NB4 (cell line): ENCODE results near the gene SRC.

Experiments used
- DNase-seq: peaks from one replicate; pipeline ENCODE4 v3.0.0; 2010; ENCODE audit warnings: low read depth
- H3K4me3 ChIP-seq: one replicate; pipeline ENCODE4 v1.5.1; 2011; ENCODE audit warnings: mild to moderate bottlenecking, low read depth, low read length, moderate library complexity
- MYC ChIP-seq: IDR thresholded peaks from 2 replicates; pipeline ENCODE4 v1.6.1; 2011; ENCODE audit warnings: low read depth, low read length
- POLR2A ChIP-seq: IDR thresholded peaks from 2 replicates; pipeline ENCODE4 v1.6.1; 2011; ENCODE audit warnings: mild to moderate bottlenecking; ENCODE audit not compliant: insufficient read length; ENCODE audit errors: extremely low read depth
- TF ChIP-seq, protein P1 (sequence below): IDR thresholded peaks from one replicate; pipeline ENCODE4 v1.5.1; 2012; ENCODE audit warnings: low read depth, low read length
- TF ChIP-seq, protein P2 (sequence below): IDR thresholded peaks from 2 replicates; pipeline ENCODE4 v1.6.1; 2011; ENCODE audit warnings: low read depth, low read length

SRC gene

DNA sequence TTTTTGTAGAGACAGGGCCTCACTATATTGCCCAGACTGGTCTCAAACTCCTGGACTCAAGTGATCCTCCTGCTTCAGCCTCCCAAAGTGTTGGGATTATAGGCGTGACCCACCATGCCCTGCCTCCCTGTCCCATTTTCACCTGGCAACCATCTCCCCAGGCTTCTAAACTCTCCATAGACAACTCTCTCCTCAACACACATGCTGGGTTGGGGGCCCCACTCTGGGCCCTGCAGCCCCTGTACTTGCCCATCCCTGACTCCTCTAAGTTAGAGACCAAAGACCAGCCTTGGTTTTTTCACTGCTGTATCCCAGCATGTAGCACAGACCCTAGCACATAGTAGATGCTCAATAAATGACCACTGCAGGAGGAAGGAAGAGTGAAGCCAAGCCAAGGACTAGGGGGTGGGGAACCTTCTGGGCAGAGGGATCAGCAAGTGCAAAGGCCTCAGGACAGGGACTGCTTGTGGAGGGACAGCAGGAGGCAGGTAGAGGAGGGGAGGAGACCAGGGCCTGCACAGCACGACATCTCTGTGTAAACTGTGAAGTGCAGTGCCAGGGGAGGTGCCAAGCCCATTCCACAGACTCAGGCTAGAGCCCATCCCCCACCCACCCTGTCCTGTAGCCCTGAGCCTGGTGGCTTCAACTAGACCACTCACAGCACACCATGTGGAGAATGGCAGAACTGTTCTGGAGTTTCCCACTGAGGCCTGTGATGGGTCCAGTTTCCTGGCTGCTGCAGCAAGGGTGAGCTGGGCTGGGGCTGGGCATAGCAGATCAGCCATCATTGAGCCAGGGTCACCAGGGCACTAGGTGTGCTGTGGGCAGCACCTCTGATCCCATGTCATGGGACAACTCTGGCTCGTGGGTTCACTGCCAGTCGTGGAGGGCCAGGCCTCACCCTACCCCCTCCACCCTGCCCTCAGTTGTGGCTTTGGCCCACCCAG is 3.4 kb upstream of the SRC start:
- no peak for DNase-seq

GRCh38 chr20:37343212-37343993 is 2.5 kb upstream of the SRC start:
- DNase-seq: no peak
- H3K4me3 ChIP-seq: no peak overlapping the region
- TF ChIP-seq, protein P1, sequence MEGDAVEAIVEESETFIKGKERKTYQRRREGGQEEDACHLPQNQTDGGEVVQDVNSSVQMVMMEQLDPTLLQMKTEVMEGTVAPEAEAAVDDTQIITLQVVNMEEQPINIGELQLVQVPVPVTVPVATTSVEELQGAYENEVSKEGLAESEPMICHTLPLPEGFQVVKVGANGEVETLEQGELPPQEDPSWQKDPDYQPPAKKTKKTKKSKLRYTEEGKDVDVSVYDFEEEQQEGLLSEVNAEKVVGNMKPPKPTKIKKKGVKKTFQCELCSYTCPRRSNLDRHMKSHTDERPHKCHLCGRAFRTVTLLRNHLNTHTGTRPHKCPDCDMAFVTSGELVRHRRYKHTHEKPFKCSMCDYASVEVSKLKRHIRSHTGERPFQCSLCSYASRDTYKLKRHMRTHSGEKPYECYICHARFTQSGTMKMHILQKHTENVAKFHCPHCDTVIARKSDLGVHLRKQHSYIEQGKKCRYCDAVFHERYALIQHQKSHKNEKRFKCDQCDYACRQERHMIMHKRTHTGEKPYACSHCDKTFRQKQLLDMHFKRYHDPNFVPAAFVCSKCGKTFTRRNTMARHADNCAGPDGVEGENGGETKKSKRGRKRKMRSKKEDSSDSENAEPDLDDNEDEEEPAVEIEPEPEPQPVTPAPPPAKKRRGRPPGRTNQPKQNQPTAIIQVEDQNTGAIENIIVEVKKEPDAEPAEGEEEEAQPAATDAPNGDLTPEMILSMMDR: no peak
- TF ChIP-seq POLR2A: no peak
- TF ChIP-seq, protein P2, sequence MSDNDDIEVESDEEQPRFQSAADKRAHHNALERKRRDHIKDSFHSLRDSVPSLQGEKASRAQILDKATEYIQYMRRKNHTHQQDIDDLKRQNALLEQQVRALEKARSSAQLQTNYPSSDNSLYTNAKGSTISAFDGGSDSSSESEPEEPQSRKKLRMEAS: no peak

More for the DNA sequence above, 3.4 kb upstream of the SRC start:
- TF ChIP-seq, protein P1: no peak
- TF ChIP-seq, protein P2: no peak
- TF ChIP-seq MYC (no peak), POLR2A (no peak)
- H3K4me3 ChIP-seq: no peak overlapping the region

DNA sequence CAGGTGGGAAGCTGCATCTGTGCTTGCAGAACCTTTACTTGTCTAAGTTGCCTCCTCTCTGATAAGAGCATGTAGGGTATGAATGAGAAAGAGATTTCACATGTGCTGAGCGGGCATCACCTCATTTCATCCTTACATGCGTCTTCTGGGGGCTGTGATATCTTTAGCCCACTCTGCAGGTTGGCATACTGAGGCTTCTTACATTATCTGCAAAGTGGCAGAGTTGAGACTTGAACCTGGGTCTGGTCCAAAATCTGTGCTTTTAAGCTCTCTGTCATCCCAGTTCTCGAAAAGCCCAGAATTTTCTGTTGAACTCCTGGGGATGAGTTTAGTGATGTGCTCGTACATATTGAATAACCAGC is 2.0 kb upstream of the SRC start:
- TF ChIP-seq, protein P1: no peak
- TF ChIP-seq POLR2A (no peak), MYC (no peak)
- TF ChIP-seq, protein P2: no peak
- no peak for DNase-seq
- H3K4me3 ChIP-seq: no peak overlapping the region

- no peak overlapping the region for H3K4me3 ChIP-seq
- TF ChIP-seq, protein P2: no peak
- TF ChIP-seq POLR2A (no peak), MYC (no peak)
- TF ChIP-seq, protein P1: no peak
- DNase-seq: no peak
Measured at GRCh38 chr20:37344506-37345338, 1.2 kb upstream of the SRC start.

DNA sequence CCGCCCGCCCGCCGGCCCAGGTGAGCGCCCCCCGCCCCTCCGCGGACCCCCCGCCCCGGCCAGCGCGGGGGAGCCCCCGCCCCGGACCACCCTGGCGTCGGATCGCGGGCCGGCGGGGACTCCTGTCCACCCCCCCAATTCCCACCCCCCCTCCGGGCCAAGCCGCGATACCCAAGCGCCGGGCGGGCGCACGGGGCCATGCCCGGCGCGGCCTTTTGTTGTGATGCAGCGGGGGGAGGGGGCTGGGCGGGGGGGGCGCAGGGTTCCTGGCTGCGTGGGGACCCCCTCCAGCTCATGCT is 245 bp downstream of the SRC start:
- TF ChIP-seq MYC: no peak
- TF ChIP-seq, protein P2: no peak
- TF ChIP-seq, protein P1: no peak
- no peak for TF ChIP-seq POLR2A
- no peak for DNase-seq
- H3K4me3 ChIP-seq: no peak overlapping the region
